ENCODE measurements around the gene AKTIP. TPM values are rescaled to one million over a fixed set of nuclear protein-coding genes. Genes with fewer than 3 reads are reported as not detected.
A peak's percentile ranks its signal among the peaks of the same experiment; 100 is the strongest.
"Not testable (repeated sequence)": the region's sequence is repeated elsewhere in the genome, so short reads cannot be mapped to it uniquely, and the experiment has no call there.

Gene AKTIP
- 15.7 and 21.4 TPM in 2 replicates for total RNA-seq (2014; rRNA removed; shearing (Covaris generic))

- DNase-seq (ENCODE audit: low spot score), result peak; percentile 71
These were observed at the start of gene AKTIP for GRCh38 chr16:53502331-53503269. TSS of gene AKTIP (minus strand) at chr16:53503209. CDS start at chr16:53500259, 2,950 bp downstream.

- peak; percentile 83 for DNase-seq (ENCODE audit: low spot score)
These were observed 47.1 kb upstream of the AKTIP start for GRCh38 chr16:53549970-53550690.

- DNase-seq (ENCODE audit: low spot score), result peak; percentile 51
These were observed 44.0 kb upstream of the AKTIP start for GRCh38 chr16:53546988-53547391.

- DNase-seq (ENCODE audit: low spot score), result no peak
These were observed 42.4 kb upstream of the AKTIP start for GRCh38 chr16:53545433-53545832.

- DNase-seq (ENCODE audit: low spot score), result no peak
These were observed 39.3 kb upstream of the AKTIP start for GRCh38 chr16:53542283-53542682.

GRCh38 chr16:53541326-53541725 is 38.3 kb upstream of the AKTIP start:
- DNase-seq (ENCODE audit: low spot score), result no peak

GRCh38 chr16:53539759-53540718 is 37.0 kb upstream of the AKTIP start:
- DNase-seq (ENCODE audit: low spot score), result not testable (repeated sequence)

GRCh38 chr16:53539346-53539745 is 36.3 kb upstream of the AKTIP start:
- not testable (repeated sequence) for DNase-seq (ENCODE audit: low spot score)

GRCh38 chr16:53537626-53538025 is 34.6 kb upstream of the AKTIP start:
- no peak for DNase-seq (ENCODE audit: low spot score)

- DNase-seq (ENCODE audit: low spot score), result no peak
These were observed 31.2 kb upstream of the AKTIP start for GRCh38 chr16:53534206-53534605.

GRCh38 chr16:53530741-53531140 is 27.7 kb upstream of the AKTIP start:
- no peak for DNase-seq (ENCODE audit: low spot score)

- no peak for DNase-seq (ENCODE audit: low spot score)
These were observed 27.0 kb upstream of the AKTIP start for GRCh38 chr16:53530046-53530445.

GRCh38 chr16:53529513-53529912 is 26.5 kb upstream of the AKTIP start:
- DNase-seq (ENCODE audit: low spot score), result no peak

GRCh38 chr16:53528797-53529196 is 25.8 kb upstream of the AKTIP start:
- no peak for DNase-seq (ENCODE audit: low spot score)

- no peak for DNase-seq (ENCODE audit: low spot score)
These were observed 21.1 kb upstream of the AKTIP start for GRCh38 chr16:53523971-53524548.

- DNase-seq (ENCODE audit: low spot score), result no peak
These were observed 20.3 kb upstream of the AKTIP start for GRCh38 chr16:53523126-53523804.

GRCh38 chr16:53519417-53520091 is 16.5 kb upstream of the AKTIP start:
- DNase-seq (ENCODE audit: low spot score), result no peak

GRCh38 chr16:53518550-53519416 is 15.8 kb upstream of the AKTIP start:
- no peak for DNase-seq (ENCODE audit: low spot score)

GRCh38 chr16:53517851-53518250 is 14.8 kb upstream of the AKTIP start:
- DNase-seq (ENCODE audit: low spot score), result no peak

Measured in HT-29 (cell line).